H9 (cell line): ENCODE results near the gene CEP63. TPM values are rescaled to one million over a fixed set of nuclear protein-coding genes. Genes with fewer than 3 reads are reported as not detected.

Experiments used
- DNase-seq: peaks from one replicate; pipeline ENCODE4 v3.0.0-alpha.2; 2017
- H2AFZ ChIP-seq: one replicate; pipeline ENCODE4 v1.6.1; 2013; ENCODE audit warnings: mild to moderate bottlenecking, low read length, control low read depth, moderate library complexity
- H2AK5ac ChIP-seq: 2 replicates; pipeline ENCODE4 v1.6.1; 2013; ENCODE audit warnings: low read length, control low read depth, mixed read lengths; ENCODE audit not compliant: insufficient read length
- H2BK120ac ChIP-seq: one replicate; pipeline ENCODE4 v1.6.1; 2013; ENCODE audit warnings: low read depth, mild to moderate bottlenecking, low read length, control low read depth, inconsistent platforms; ENCODE audit not compliant: poor library complexity, severe bottlenecking
- H2BK12ac ChIP-seq: 2 replicates; pipeline ENCODE4 v1.6.1; 2013; ENCODE audit warnings: low read length, control low read depth, mixed read lengths, low read depth; ENCODE audit not compliant: insufficient read length
- H2BK15ac ChIP-seq: 2 replicates; pipeline ENCODE4 v1.6.1; 2013; ENCODE audit warnings: low read depth, low read length, control low read depth
- H2BK20ac ChIP-seq: one replicate; pipeline ENCODE4 v1.6.1; 2013; ENCODE audit warnings: low read depth, mild to moderate bottlenecking, low read length, control low read depth, inconsistent platforms; ENCODE audit not compliant: poor library complexity, severe bottlenecking
- H2BK5ac ChIP-seq: 2 replicates; pipeline ENCODE4 v1.6.1; 2013; ENCODE audit warnings: low read length, control low read depth, mixed read lengths; ENCODE audit not compliant: insufficient read length
- H3K14ac ChIP-seq: 2 replicates; pipeline ENCODE4 v1.6.1; 2013; ENCODE audit warnings: low read length, control low read depth; ENCODE audit not compliant: insufficient read depth
- H3K18ac ChIP-seq: 2 replicates; pipeline ENCODE4 v1.6.1; 2013; ENCODE audit warnings: low read depth, mild to moderate bottlenecking, mixed read lengths, low read length, control low read depth; ENCODE audit not compliant: insufficient read length
- H3K23ac ChIP-seq: 2 replicates; pipeline ENCODE4 v1.6.1; 2013; ENCODE audit warnings: low read length, control low read depth, mixed read lengths, low read depth; ENCODE audit not compliant: insufficient read length
- H3K23me2 ChIP-seq: 2 replicates; pipeline ENCODE4 v1.6.1; 2013; ENCODE audit warnings: low read depth, mild to moderate bottlenecking, mixed read lengths, low read length, control low read depth; ENCODE audit not compliant: insufficient read length, poor library complexity, severe bottlenecking
- H3K27ac ChIP-seq: 2 replicates; pipeline ENCODE4 v1.5.1; 2013; ENCODE audit warnings: low read length, control low read depth, mixed read lengths, low read depth; ENCODE audit not compliant: insufficient read length
- H3K27me3 ChIP-seq: 2 replicates; pipeline ENCODE4 v1.6.1; 2013; ENCODE audit warnings: low read length, control low read depth, inconsistent platforms; ENCODE audit not compliant: insufficient read depth
- H3K4ac ChIP-seq: 2 replicates; pipeline ENCODE4 v1.6.1; 2013; ENCODE audit warnings: low read depth, mild to moderate bottlenecking, control low read depth, inconsistent platforms, low read length, moderate library complexity
- H3K4me1 ChIP-seq: 2 replicates; pipeline ENCODE4 v1.6.1; 2013; ENCODE audit warnings: low read length, control low read depth, inconsistent platforms; ENCODE audit not compliant: insufficient read depth
- H3K4me2 ChIP-seq: 2 replicates; pipeline ENCODE4 v1.6.1; 2013; ENCODE audit warnings: low read length, control low read depth, mixed read lengths; ENCODE audit not compliant: insufficient read length, insufficient read depth
- H3K56ac ChIP-seq: 2 replicates; pipeline ENCODE4 v1.6.1; 2013; ENCODE audit warnings: low read depth, mild to moderate bottlenecking, mixed read lengths, low read length, control low read depth; ENCODE audit not compliant: insufficient read length
- H3K79me1 ChIP-seq: 2 replicates; pipeline ENCODE4 v1.6.1; 2013; ENCODE audit warnings: low read depth, mild to moderate bottlenecking, moderate library complexity, low read length, control low read depth, inconsistent platforms; ENCODE audit not compliant: insufficient read depth, poor library complexity, severe bottlenecking
- H3K79me2 ChIP-seq: 2 replicates; pipeline ENCODE4 v1.6.1; 2013; ENCODE audit warnings: low read length, control low read depth, inconsistent platforms; ENCODE audit not compliant: insufficient read depth
- H3K9ac ChIP-seq: 2 replicates; pipeline ENCODE4 v1.6.1; 2013; ENCODE audit warnings: low read length, control low read depth, mixed read lengths; ENCODE audit not compliant: insufficient read length; ENCODE audit errors: extremely low read depth
- H3K9me3 ChIP-seq: one replicate; pipeline ENCODE4 v1.6.1; 2013; ENCODE audit warnings: low read depth, low read length, inconsistent platforms; ENCODE audit not compliant: control insufficient read depth
- H3T11ph ChIP-seq: one replicate; pipeline ENCODE4 v1.6.1; 2013; ENCODE audit warnings: mild to moderate bottlenecking, low read length, control low read depth, inconsistent platforms
- H4K20me1 ChIP-seq: one replicate; pipeline ENCODE4 v1.6.1; 2013; ENCODE audit not compliant: control insufficient read depth, insufficient read length, insufficient read depth
- H4K5ac ChIP-seq: 2 replicates; pipeline ENCODE4 v1.6.1; 2013; ENCODE audit warnings: low read depth, mild to moderate bottlenecking, mixed read lengths, low read length, control low read depth; ENCODE audit not compliant: insufficient read length
- H4K8ac ChIP-seq: replicated peaks from 2 replicates; pipeline ENCODE4 v1.6.1; 2013; ENCODE audit warnings: low read length, control low read depth, mixed read lengths, low read depth; ENCODE audit not compliant: insufficient read length
- H4K91ac ChIP-seq: 2 replicates; pipeline ENCODE4 v1.6.1; 2013; ENCODE audit warnings: low read depth, mild to moderate bottlenecking, moderate library complexity, mixed read lengths, low read length, control low read depth; ENCODE audit not compliant: insufficient read length
- H3K27ac Mint-ChIP-seq, 3 experiments: 2 replicates in 2 of 3; 3 replicates in 1 of 3; pipeline ENCODE4 v1.8.0; 2020 to 2021; ENCODE audit warnings: mixed read lengths in 3 of 3, mild to moderate bottlenecking in 1 of 3, moderate library complexity in 1 of 3
- H3K27me3 Mint-ChIP-seq: 2 replicates; pipeline ENCODE4 v1.8.0; 2021; ENCODE audit warnings: low read depth, mild to moderate bottlenecking, moderate library complexity, mixed read lengths
- H3K36me3 Mint-ChIP-seq, 3 experiments: 2 replicates in 2 of 3; 3 replicates in 1 of 3; pipeline ENCODE4 v1.8.0; 2020 to 2021; ENCODE audit warnings: low read depth in 3 of 3, mixed read lengths in 3 of 3; ENCODE audit not compliant: insufficient read depth in 1 of 3
- H3K4me1 Mint-ChIP-seq, 2 experiments: 2 replicates each; pipeline ENCODE4 v1.8.0; 2020; ENCODE audit warnings: mixed read lengths in 2 of 2
- H3K4me3 Mint-ChIP-seq, 2 experiments: 2 replicates in 1 of 2; 3 replicates in 1 of 2; pipeline ENCODE4 v1.8.0; 2020 to 2021; ENCODE audit warnings: mild to moderate bottlenecking in 2 of 2, mixed read lengths in 2 of 2, moderate library complexity in 1 of 2
- H3K9me3 Mint-ChIP-seq, 2 experiments: 2 replicates in 1 of 2; 3 replicates in 1 of 2; pipeline ENCODE4 v1.8.0; 2020; ENCODE audit warnings: mild to moderate bottlenecking in 2 of 2, mixed read lengths in 2 of 2, moderate library complexity in 1 of 2
- WGBS: extraction: QIAGEN DNeasy Blood & Tissue Kit; methylation state at CpG from one replicate; pipeline ENCODE4 v1.1.7; 2013; ENCODE audit warnings: missing lambda C conversion rate, low lambda C conversion rate, mixed read lengths; ENCODE audit not compliant: insufficient read length; ENCODE audit errors: extremely low coverage; 5-methylcytosine and 5-hydroxymethylcytosine counted together
- total RNA-seq: library from RNA; stranded (reverse); gene quantifications from 2 replicates; pipeline ENCODE4 v1.2.1, GENCODE V29; 2021
- TF ChIP-seq, protein P1 (sequence below): fragments of 200-600 bp; sonication (generic); conservative IDR thresholded peaks from 3 replicates; pipeline ENCODE4 v1.8.0; 2021; ENCODE audit warnings: antibody characterized with exemption, mild to moderate bottlenecking

CEP63 gene
- total RNA-seq, 1 experiment from 2014 or later: 16.2 TPM

DNA sequence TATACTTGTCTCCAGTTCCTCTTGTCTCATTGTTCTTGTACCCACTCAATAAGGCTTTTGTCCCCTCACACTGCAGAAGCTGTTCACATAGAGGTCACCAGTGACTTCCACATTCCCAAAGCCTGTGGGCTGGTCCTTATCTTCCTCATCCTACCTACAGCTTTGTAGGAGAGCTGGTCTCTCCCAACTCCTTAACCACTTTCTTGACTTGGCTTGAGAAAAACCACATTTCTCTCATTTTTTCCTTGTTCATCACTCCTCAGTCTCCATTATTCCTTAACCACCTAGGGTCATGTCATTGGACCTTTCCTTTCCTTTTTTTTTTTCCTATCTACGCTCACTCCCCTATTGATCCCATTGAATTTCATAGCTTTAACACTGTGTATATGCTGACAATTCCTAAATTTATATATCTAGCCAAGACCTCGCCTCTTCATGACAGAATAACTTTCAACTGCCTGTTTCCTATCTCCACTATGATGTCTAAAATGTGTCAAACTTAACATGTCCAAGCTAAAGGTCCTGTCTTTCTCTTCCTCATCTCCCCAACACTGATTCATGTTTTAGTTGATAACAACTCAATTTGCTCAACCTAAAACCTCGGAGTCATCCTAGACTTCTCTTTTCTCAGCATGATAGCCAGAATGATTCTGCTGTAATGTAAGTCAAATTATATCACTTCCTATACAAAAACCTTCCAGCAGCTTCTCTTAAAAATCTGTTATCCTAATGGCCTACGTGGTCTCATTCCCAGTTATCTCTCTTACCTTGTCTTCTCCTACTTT, 49.5 kb downstream of the CEP63 start:
- Histone ChIP-seq H2AFZ (no peak overlapping the region), H2BK120ac (no peak overlapping the region), H4K20me1 (no peaks in the 10 kb centered on the region), H4K5ac (no peak overlapping the region), H4K91ac (no peak overlapping the region), H2BK12ac (no peak overlapping the region), H3K9ac (no peak overlapping the region), H3K27me3 (no peaks in the 10 kb centered on the region), H3K4ac (no peak overlapping the region), H3K79me2 (no peaks in the 10 kb centered on the region), H3K4me1 (no peaks in the 10 kb centered on the region), H2AK5ac (no peak overlapping the region), H3K27ac (no peak overlapping the region), H3K23ac (no peak overlapping the region), H2BK20ac (no peak overlapping the region), H2BK5ac (no peak overlapping the region), H3K79me1 (no peaks in the 10 kb centered on the region), H3K56ac (no peak overlapping the region), H3K23me2 (no peaks in the 10 kb centered on the region), H2BK15ac (no peak overlapping the region), H4K8ac (no peak overlapping the region), H3K14ac (no peak overlapping the region), H3T11ph (no peak overlapping the region), H3K4me2 (no peak overlapping the region), H3K9me3 (no peaks in the 10 kb centered on the region), H3K18ac (no peak overlapping the region)
- H3K9me3 Mint-ChIP-seq: no peaks in the 10 kb centered on the region
- WGBS: no CpG with 5 or more reads among the region's 4 CpGs
- H3K27me3 Mint-ChIP-seq: no peaks in the 10 kb centered on the region
- peaks cover 2 to 5% (median 5%) of the 10 kb centered on the region in 3 experiments; a peak in 3 of 7 replicates for H3K36me3 Mint-ChIP-seq
- H3K4me3 Mint-ChIP-seq: no peak overlapping the region
- no peaks in the 10 kb centered on the region for H3K4me1 Mint-ChIP-seq
- no peak for DNase-seq
- TF ChIP-seq, protein P1, sequence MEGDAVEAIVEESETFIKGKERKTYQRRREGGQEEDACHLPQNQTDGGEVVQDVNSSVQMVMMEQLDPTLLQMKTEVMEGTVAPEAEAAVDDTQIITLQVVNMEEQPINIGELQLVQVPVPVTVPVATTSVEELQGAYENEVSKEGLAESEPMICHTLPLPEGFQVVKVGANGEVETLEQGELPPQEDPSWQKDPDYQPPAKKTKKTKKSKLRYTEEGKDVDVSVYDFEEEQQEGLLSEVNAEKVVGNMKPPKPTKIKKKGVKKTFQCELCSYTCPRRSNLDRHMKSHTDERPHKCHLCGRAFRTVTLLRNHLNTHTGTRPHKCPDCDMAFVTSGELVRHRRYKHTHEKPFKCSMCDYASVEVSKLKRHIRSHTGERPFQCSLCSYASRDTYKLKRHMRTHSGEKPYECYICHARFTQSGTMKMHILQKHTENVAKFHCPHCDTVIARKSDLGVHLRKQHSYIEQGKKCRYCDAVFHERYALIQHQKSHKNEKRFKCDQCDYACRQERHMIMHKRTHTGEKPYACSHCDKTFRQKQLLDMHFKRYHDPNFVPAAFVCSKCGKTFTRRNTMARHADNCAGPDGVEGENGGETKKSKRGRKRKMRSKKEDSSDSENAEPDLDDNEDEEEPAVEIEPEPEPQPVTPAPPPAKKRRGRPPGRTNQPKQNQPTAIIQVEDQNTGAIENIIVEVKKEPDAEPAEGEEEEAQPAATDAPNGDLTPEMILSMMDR: no peak
- H3K27ac Mint-ChIP-seq: no peak overlapping the region
